H1 (cell line): Measurements from ENCODE around the gene ARHGAP8. TPM values are rescaled to one million over a fixed set of nuclear protein-coding genes. Genes with fewer than 3 reads are reported as not detected.

Experiments used
- CTCF ChIA-PET: fragments of 300-600 bp; sonication (Branson Sonifier 250); formaldehyde crosslinking; loops from one replicate; lab custom pipeline; 2021; ENCODE audit not compliant: partially characterized antibody; lab: Charles Lee
- POLR2A ChIA-PET: fragments of 300-600 bp; sonication (Branson Sonifier 250); formaldehyde crosslinking; loops from one replicate; lab custom pipeline; 2021; ENCODE audit warnings: inconsistent platforms; ENCODE audit not compliant: partially characterized antibody; lab: Charles Lee
- DNase-seq, 2 experiments: peaks; one replicate each; pipeline versions ENCODE4 v3.0.0 to v3.0.0-alpha.2; 2010 to 2022; ENCODE audit warnings: low spot score in 2 of 2, low read depth in 1 of 2, mixed read lengths in 1 of 2
- FAIRE-seq: peaks from 2 replicates; lab custom pipeline; 2011; peaks lifted over from hg19 to GRCh38; lab: Jason Lieb, UNC
- H2AFZ ChIP-seq: 2 replicates; pipeline ENCODE4 v1.8.1; 2012; ENCODE audit warnings: low read length, inconsistent platforms
- H2AK5ac ChIP-seq: 2 replicates; pipeline ENCODE4 v1.6.1; 2013; ENCODE audit warnings: low read depth, low read length
- H2BK120ac ChIP-seq: replicated peaks from 2 replicates; pipeline ENCODE3; 2013; ENCODE audit warnings: low read depth, low read length, inconsistent platforms
- H2BK12ac ChIP-seq: 2 replicates; pipeline ENCODE4 v1.6.1; 2013; ENCODE audit warnings: low read depth, low read length
- H2BK15ac ChIP-seq: 2 replicates; pipeline ENCODE4 v1.6.1; 2013; ENCODE audit warnings: low read length
- H2BK20ac ChIP-seq: 2 replicates; pipeline ENCODE4 v1.6.1; 2013; ENCODE audit warnings: low read length
- H2BK5ac ChIP-seq: 2 replicates; pipeline ENCODE4 v1.6.1; 2013; ENCODE audit warnings: low read depth, low read length
- H3K14ac ChIP-seq: 2 replicates; pipeline ENCODE4 v1.6.1; 2013; ENCODE audit warnings: inconsistent platforms; ENCODE audit not compliant: insufficient read length
- H3K18ac ChIP-seq: 2 replicates; pipeline ENCODE4 v1.6.1; 2013; ENCODE audit warnings: low read length; ENCODE audit errors: extremely low read depth
- H3K23ac ChIP-seq: 2 replicates; pipeline ENCODE4 v1.6.1; 2013; ENCODE audit warnings: inconsistent platforms; ENCODE audit not compliant: insufficient read length
- H3K23me2 ChIP-seq: 2 replicates; pipeline ENCODE4 v1.6.1; 2013; ENCODE audit warnings: low read depth, low read length
- H3K27ac ChIP-seq: 2 replicates; pipeline ENCODE4 v1.6.1; 2011; ENCODE audit warnings: low read depth, low read length, inconsistent platforms
- H3K27me3 ChIP-seq, 4 experiments: replicated peaks in 1 of 4; 1 replicate in 1 of 4; 2 replicates in 3 of 4; pipeline versions ENCODE4 v1.6.1 to v1.8.1; 2011 to 2013; ENCODE audit warnings: low read length in 3 of 4, mild to moderate bottlenecking in 3 of 4, inconsistent platforms in 2 of 4, mixed read lengths in 2 of 4, moderate library complexity in 1 of 4; ENCODE audit not compliant: control insufficient read depth in 3 of 4, insufficient read depth in 3 of 4; ENCODE audit errors: extremely low read depth in 1 of 4
- H3K36me3 ChIP-seq, 4 experiments: 2 replicates each; pipeline versions ENCODE4 v1.6.1 to v1.8.1; 2011 to 2013; ENCODE audit warnings: mild to moderate bottlenecking in 4 of 4, low read length in 3 of 4, moderate library complexity in 2 of 4, control low read depth in 1 of 4, inconsistent platforms in 1 of 4; ENCODE audit not compliant: insufficient read depth in 4 of 4, control insufficient read depth in 2 of 4
- H3K4ac ChIP-seq: replicated peaks from 2 replicates; pipeline ENCODE3; 2013; ENCODE audit warnings: low read length, low read depth, mixed read lengths, inconsistent platforms; ENCODE audit not compliant: insufficient read length
- H3K4me1 ChIP-seq, 4 experiments: replicated peaks in 1 of 4; 1 replicate in 1 of 4; 2 replicates in 3 of 4; pipeline versions ENCODE4 v1.6.1 to v1.8.1; 2011 to 2013; ENCODE audit warnings: low read length in 3 of 4, inconsistent platforms in 2 of 4, mixed read lengths in 1 of 4; ENCODE audit not compliant: insufficient read depth in 4 of 4, control insufficient read depth in 3 of 4
- H3K4me2 ChIP-seq, 2 experiments: 2 replicates each; pipeline versions ENCODE4 v1.6.1 to v1.8.1; 2011 to 2013; ENCODE audit warnings: low read depth in 2 of 2, low read length in 2 of 2, control low read depth in 1 of 2, inconsistent platforms in 1 of 2, mild to moderate bottlenecking in 1 of 2; ENCODE audit not compliant: insufficient read depth in 1 of 2
- H3K4me3 ChIP-seq, 4 experiments: fragments of 200-600, 300-600 bp in 1 of 4; sonication (generic), shearing (Covaris generic), sonication (Bioruptor Twin) in 1 of 4; 2 replicates each; pipeline versions ENCODE4 v1.5.1 to v1.8.1; 2011 to 2016; ENCODE audit warnings: low read length in 4 of 4, low read depth in 3 of 4, control low read depth in 2 of 4, inconsistent platforms in 2 of 4, mild to moderate bottlenecking in 2 of 4, mixed read lengths in 1 of 4, moderate library complexity in 1 of 4; ENCODE audit not compliant: insufficient read depth in 2 of 4; ENCODE audit errors: extremely low read depth in 1 of 4
- H3K56ac ChIP-seq: replicated peaks from 2 replicates; pipeline ENCODE3; 2013; ENCODE audit warnings: low read depth, mild to moderate bottlenecking, mixed read lengths, low read length, inconsistent platforms; ENCODE audit not compliant: insufficient read length
- H3K79me1 ChIP-seq: 2 replicates; pipeline ENCODE4 v1.6.1; 2013; ENCODE audit warnings: low read depth, low read length, control low read depth
- H3K79me2 ChIP-seq, 2 experiments: 2 replicates each; pipeline versions ENCODE4 v1.6.1 to v1.8.1; 2012 to 2013; ENCODE audit warnings: low read length in 2 of 2, mild to moderate bottlenecking in 2 of 2, inconsistent platforms in 1 of 2; ENCODE audit not compliant: insufficient read depth in 2 of 2, control insufficient read depth in 1 of 2
- H3K9ac ChIP-seq, 4 experiments: replicated peaks in 1 of 4; 1 replicate in 1 of 4; 2 replicates in 3 of 4; pipeline versions ENCODE4 v1.6.1 to v1.8.1; 2011 to 2013; ENCODE audit warnings: low read depth in 3 of 4, low read length in 3 of 4, control low read depth in 2 of 4, mild to moderate bottlenecking in 2 of 4, moderate library complexity in 2 of 4, inconsistent platforms in 1 of 4; ENCODE audit errors: extremely low read depth in 1 of 4
- H3K9me3 ChIP-seq, 2 experiments: 2 replicates each; pipeline versions ENCODE4 v1.6.1 to v1.8.1; 2012 to 2013; ENCODE audit warnings: mild to moderate bottlenecking in 2 of 2, moderate library complexity in 2 of 2, control low read depth in 1 of 2, inconsistent platforms in 1 of 2, low read depth in 1 of 2, low read length in 1 of 2, mixed read lengths in 1 of 2; ENCODE audit not compliant: insufficient read depth in 2 of 2
- H4K20me1 ChIP-seq, 2 experiments: replicated peaks in 1 of 2; 2 replicates each; pipeline versions ENCODE3 to v1.8.1; 2011 to 2013; ENCODE audit warnings: inconsistent platforms in 2 of 2, low read length in 2 of 2, mild to moderate bottlenecking in 1 of 2; ENCODE audit not compliant: insufficient read depth in 2 of 2, control insufficient read depth in 1 of 2
- H4K5ac ChIP-seq: 2 replicates; pipeline ENCODE4 v1.6.1; 2013; ENCODE audit warnings: low read length, low read depth, mixed read lengths, inconsistent platforms; ENCODE audit not compliant: insufficient read length
- H4K8ac ChIP-seq: 2 replicates; pipeline ENCODE4 v1.8.0; 2013; ENCODE audit warnings: mild to moderate bottlenecking, moderate library complexity, low read length, inconsistent platforms; ENCODE audit not compliant: insufficient read depth; ENCODE audit errors: extremely low read depth
- H4K91ac ChIP-seq: replicated peaks from 2 replicates; pipeline ENCODE3; 2013; ENCODE audit warnings: low read length, mixed read lengths, inconsistent platforms; ENCODE audit not compliant: insufficient read length
- JUN ChIP-seq: IDR thresholded peaks from 2 replicates; pipeline ENCODE4 v1.6.1; 2011; ENCODE audit warnings: low read depth, mild to moderate bottlenecking, improper control_type of control experiment, low read length
- JUND ChIP-seq: IDR thresholded peaks from 2 replicates; pipeline ENCODE4 v1.6.1; 2011; ENCODE audit warnings: mild to moderate bottlenecking, improper control_type of control experiment, low read length
- NRF1 ChIP-seq: IDR thresholded peaks from 2 replicates; pipeline ENCODE4 v1.6.1; 2011; ENCODE audit warnings: mild to moderate bottlenecking, low read depth, low read length, improper control_type of control experiment
- WGBS, 2 experiments: shearing (Covaris generic) in 1 of 2; methylation state at CpG; one replicate each; pipeline versions ENCODE4 v1.1.6 to v1.1.7; 2013 to 2015; ENCODE audit warnings: low lambda C conversion rate in 2 of 2, mixed read lengths in 2 of 2, inconsistent platforms in 1 of 2, low coverage in 1 of 2, missing lambda C conversion rate in 1 of 2; ENCODE audit not compliant: insufficient replicate concordance in 2 of 2, insufficient coverage in 1 of 2, insufficient read length in 1 of 2; ENCODE audit errors: extremely low coverage in 1 of 2, missing lambda C conversion rate in 1 of 2; 5-methylcytosine and 5-hydroxymethylcytosine counted together
- polyA plus RNA-seq, 7 experiments: library from polyadenylated mRNA; depleted of rRNA in 3 of 7; stranded (reverse) in 5 of 7; unstranded in 2 of 7; fragments of >200 nt in 5 of 7; fragments of 200-250 nt in 2 of 7; gene quantifications; 1 replicate in 5 of 7; 2 replicates in 1 of 7; 4 replicates in 1 of 7; pipeline versions ENCODE4 v1.2.1 to v1.2.3, GENCODE V29; 2011 to 2013; ENCODE audit warnings: missing spikeins in 2 of 7, mixed read lengths in 2 of 7
- total RNA-seq: library from RNA; stranded (reverse); fragmentation: NEBNext Ultra II Directional; extraction: Animal tissue kit (Norgen Biotek cat#: 25700); gene quantifications from 2 replicates; pipeline ENCODE4 v1.2.1, GENCODE V29; 2021

Gene ARHGAP8
- total and polyA plus RNA-seq, 2 of the 8 experiments (the other 6 are each of a cell fraction or from before 2014, with no cell fraction given): 35.6 to 47.7 TPM

DNA sequence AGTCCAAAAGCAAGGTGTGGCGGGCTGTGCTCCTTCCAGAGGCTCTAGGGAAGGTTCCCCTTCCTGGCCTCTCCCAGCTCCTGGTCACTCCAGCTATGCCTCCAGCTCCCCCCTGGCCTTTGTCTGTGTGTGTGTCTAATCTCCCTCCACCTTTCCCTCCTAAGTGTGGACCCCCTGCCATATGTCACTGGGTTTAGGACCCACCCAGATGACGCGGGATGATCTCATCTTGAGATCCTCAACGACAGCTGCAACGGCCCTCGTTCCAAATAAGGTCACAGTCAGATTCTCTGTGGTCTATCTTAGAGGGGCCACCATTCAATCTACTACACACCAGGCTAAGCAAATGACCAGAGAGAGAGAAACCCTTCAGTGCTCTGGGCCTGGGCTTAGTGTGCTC is 107.9 kb downstream of the ARHGAP8 start:
- POLR2A ChIA-PET: no interaction called here
- CTCF ChIA-PET: no interaction called here
- H3K79me2 ChIP-seq: no peaks in the 10 kb centered on the region
- no peaks in the 10 kb centered on the region for H3K23me2 ChIP-seq
- H3K27me3 ChIP-seq: no peaks in the 10 kb centered on the region
- H3K9ac ChIP-seq: no peak overlapping the region
- H4K8ac ChIP-seq: no peak overlapping the region
- peaks cover 0 to 2% (median 0%) of the 10 kb centered on the region in 4 experiments; a peak in 1 of 8 replicates for H3K36me3 ChIP-seq
- H3K4me2 ChIP-seq: no peak overlapping the region
- peaks cover 0 to 7% of the 10 kb centered on the region in 2 experiments for H4K20me1 ChIP-seq
- no peak overlapping the region for H4K91ac ChIP-seq
- no peak overlapping the region for H2BK120ac ChIP-seq
- no peak overlapping the region for H3K4me3 ChIP-seq
- H2BK12ac ChIP-seq: no peak overlapping the region
- no peak overlapping the region for H2BK15ac ChIP-seq
- FAIRE-seq (no peak), DNase-seq (no peak)
- H3K9me3 ChIP-seq: no peaks in the 10 kb centered on the region
- H3K27ac ChIP-seq: no peak overlapping the region
- no peak overlapping the region for H3K4ac ChIP-seq
- H2BK20ac ChIP-seq: no peak overlapping the region
- H3K56ac ChIP-seq: no peak overlapping the region
- H3K18ac ChIP-seq: no peak overlapping the region
- H4K5ac ChIP-seq: no peak overlapping the region
- no peak overlapping the region for H3K14ac ChIP-seq
- no peak overlapping the region for H2BK5ac ChIP-seq
- peaks cover 0 to 5% (median 0%) of the 10 kb centered on the region in 4 experiments; a peak in 3 of 7 replicates for H3K4me1 ChIP-seq
- H3K23ac ChIP-seq: no peak overlapping the region
- H3K79me1 ChIP-seq: no peaks in the 10 kb centered on the region
- H2AFZ ChIP-seq: no peak overlapping the region
- H2AK5ac ChIP-seq: no peak overlapping the region
- WGBS, 2 experiments: 92% methylated on average over 6 of the region's 6 CpGs; no CpG with 5 or more reads in 1 of the 2 experiments
- no peak for TF ChIP-seq JUN
- no peak for TF ChIP-seq JUND
- TF ChIP-seq NRF1: no peak
